ENCODE results near the gene SLC25A34. TPM values are rescaled to one million over a fixed set of nuclear protein-coding genes. Genes with fewer than 3 reads are reported as not detected.

The SLC25A34 gene
- total RNA-seq, 1 donor = 0.54 TPM

DNA sequence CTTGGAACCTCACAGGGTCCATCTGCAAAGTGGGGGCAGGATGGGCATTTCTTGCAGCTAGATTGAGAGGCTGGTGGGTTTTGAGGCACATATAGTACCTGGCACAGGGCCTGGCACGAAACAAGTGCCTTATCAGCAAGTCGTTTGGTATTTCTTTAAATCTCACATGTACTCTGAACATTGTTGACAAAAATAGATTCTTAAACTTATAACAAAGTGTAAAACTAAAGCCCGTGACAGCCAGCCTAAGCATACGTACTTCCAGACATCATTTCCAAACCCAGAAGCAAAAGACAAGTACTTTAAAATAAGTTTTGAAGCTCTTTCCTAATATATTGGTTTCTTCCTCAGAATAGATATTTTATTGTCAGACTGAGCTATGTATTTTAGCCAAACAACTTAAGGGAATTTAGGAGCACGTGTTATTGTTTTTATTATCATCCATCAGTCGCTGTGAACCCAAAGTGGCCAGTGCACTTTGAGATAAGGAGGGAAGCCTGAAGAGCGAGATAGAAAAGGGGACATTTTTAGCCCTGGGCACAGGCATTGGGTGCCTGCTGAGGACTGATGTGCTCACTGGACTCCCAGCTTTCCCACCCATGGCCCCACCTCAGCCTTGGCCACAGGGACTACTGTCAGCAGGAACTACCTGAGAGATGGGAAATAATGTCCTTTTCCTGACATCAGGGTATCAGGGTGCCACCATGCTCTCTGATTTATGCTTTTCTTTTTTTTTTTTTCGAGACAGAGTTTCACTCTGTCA is 25.5 kb downstream of the SLC25A34 start:
- H3K4me3 ChIP-seq (ENCODE audit: low read depth, low read length) = peak overlapping the region; percentile 57
- no peak for TF ChIP-seq CTCF (IDR thresholded peaks at IDR 0.05; ENCODE audit: insufficient read depth, low read length)
- DNase-seq (ENCODE audit: low read depth) = no peak

- DNase-seq (ENCODE audit: low read depth) = no peak
- H3K4me3 ChIP-seq (ENCODE audit: low read depth, low read length) = no peak overlapping the region
- no peak for TF ChIP-seq CTCF (IDR thresholded peaks at IDR 0.05; ENCODE audit: insufficient read depth, low read length)
Observed at GRCh38 chr1:15762546-15762945, 26.5 kb downstream of the SLC25A34 start.

DNA sequence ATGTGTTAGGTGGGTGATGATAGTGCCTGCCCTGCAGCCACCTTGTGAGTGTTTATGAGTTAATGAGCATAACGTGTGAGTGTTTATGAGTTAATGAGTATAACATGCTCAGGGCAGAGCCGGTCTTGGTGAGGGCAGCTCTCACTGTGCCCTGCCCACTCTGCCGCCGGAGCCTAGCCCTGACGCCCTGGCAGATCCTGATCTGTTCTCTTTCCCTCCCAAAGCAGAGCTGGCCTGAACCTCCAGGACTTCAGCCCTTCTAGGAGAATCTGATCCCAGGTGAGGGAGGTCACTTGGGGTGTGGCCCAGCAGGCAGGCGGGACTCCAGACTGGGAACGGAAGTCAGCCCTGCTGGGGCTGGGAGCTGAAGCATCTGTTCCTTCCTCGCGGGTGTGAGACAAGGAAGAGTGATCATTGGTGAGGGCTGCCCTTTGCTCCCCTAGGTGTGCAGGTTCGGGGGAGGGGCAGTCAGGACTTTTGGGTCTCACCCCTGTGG is 28.3 kb downstream of the SLC25A34 start:
- no peak for DNase-seq (ENCODE audit: low read depth)
- no peak overlapping the region for H3K4me3 ChIP-seq (ENCODE audit: low read depth, low read length)
- no peak for TF ChIP-seq CTCF (IDR thresholded peaks at IDR 0.05; ENCODE audit: insufficient read depth, low read length)

- no peak for DNase-seq (ENCODE audit: low read depth)
- TF ChIP-seq CTCF (IDR thresholded peaks at IDR 0.05; ENCODE audit: insufficient read depth, low read length) = no peak
Observed at GRCh38 chr1:15764890-15765289, 28.8 kb downstream of the SLC25A34 start.

GRCh38 chr1:15765495-15766194 is 29.6 kb downstream of the SLC25A34 start:
- TF ChIP-seq CTCF (IDR thresholded peaks at IDR 0.05; ENCODE audit: insufficient read depth, low read length) = no peak
- peak; percentile 86 for DNase-seq (ENCODE audit: low read depth)
- no peak overlapping the region for H3K4me3 ChIP-seq (ENCODE audit: low read depth, low read length)

More at GRCh38 chr1:15764890-15765289, 28.8 kb downstream of the SLC25A34 start:
- no peak overlapping the region for H3K4me3 ChIP-seq (ENCODE audit: low read depth, low read length)

GRCh38 chr1:15767941-15768340 is 31.9 kb downstream of the SLC25A34 start:
- DNase-seq (ENCODE audit: low read depth) = no peak
- H3K4me3 ChIP-seq (ENCODE audit: low read depth, low read length) = no peak overlapping the region
- TF ChIP-seq CTCF (IDR thresholded peaks at IDR 0.05; ENCODE audit: insufficient read depth, low read length) = no peak

Measured in fibroblast of the aortic adventitia (primary cell).